CD1c-positive myeloid dendritic cell (primary cell): ENCODE results near the gene TMEM270.
"Not testable (repeated sequence)": the region's sequence is repeated elsewhere in the genome, so short reads cannot be mapped to it uniquely, and the experiment has no call there.

ENCODE experiments used
- DNase-seq: peaks from one replicate; pipeline ENCODE4 v3.0.0-alpha.2; 2016; ENCODE audit errors: extremely low spot score

The TMEM270 gene

GRCh38 chr7:73860859-73861258 is at the start of gene TMEM270:
TMEM270 (plus strand) TSS chr7:73861159; CDS start chr7:73861195, 36 bp downstream.
- DNase-seq: no peak

- peak; percentile 79 for DNase-seq
Measured at GRCh38 chr7:73811760-73812168, 49.2 kb upstream of the TMEM270 start.

GRCh38 chr7:73812996-73813395 is 48.0 kb upstream of the TMEM270 start:
- DNase-seq: no peak

- no peak for DNase-seq
Measured at GRCh38 chr7:73815436-73815835, 45.5 kb upstream of the TMEM270 start.

GRCh38 chr7:73817121-73817520 is 43.8 kb upstream of the TMEM270 start:
- DNase-seq: no peak

GRCh38 chr7:73820013-73820412 is 40.9 kb upstream of the TMEM270 start:
- no peak for DNase-seq

GRCh38 chr7:73821597-73822285 is 39.2 kb upstream of the TMEM270 start:
- not testable (repeated sequence) for DNase-seq

- no peak for DNase-seq
Measured at GRCh38 chr7:73822319-73823173, 38.4 kb upstream of the TMEM270 start.

- no peak for DNase-seq
Measured at GRCh38 chr7:73823257-73823656, 37.7 kb upstream of the TMEM270 start.

GRCh38 chr7:73823873-73824592 is 36.9 kb upstream of the TMEM270 start:
- no peak for DNase-seq

GRCh38 chr7:73824986-73825385 is 36.0 kb upstream of the TMEM270 start:
- DNase-seq: no peak

GRCh38 chr7:73827567-73828106 is 33.3 kb upstream of the TMEM270 start:
- DNase-seq: no peak

GRCh38 chr7:73828107-73828803 is 32.7 kb upstream of the TMEM270 start:
- DNase-seq: peak; percentile 29

GRCh38 chr7:73828972-73829371 is 32.0 kb upstream of the TMEM270 start:
- no peak for DNase-seq

- no peak for DNase-seq
Measured at GRCh38 chr7:73829505-73829904, 31.5 kb upstream of the TMEM270 start.

- no peak for DNase-seq
Measured at GRCh38 chr7:73829921-73830680, 30.9 kb upstream of the TMEM270 start.

GRCh38 chr7:73830681-73831583 is 30.0 kb upstream of the TMEM270 start, which contains the start of gene CLDN4:
CLDN4 (plus strand) TSS chr7:73830996; CDS start chr7:73831202, 206 bp downstream.
- no peak for DNase-seq

- no peak for DNase-seq
Measured at GRCh38 chr7:73831584-73831833, 29.4 kb upstream of the TMEM270 start.

- DNase-seq: no peak
Measured at GRCh38 chr7:73831834-73832651, 28.9 kb upstream of the TMEM270 start.
